Occipital lobe (tissue), 2 donors: ENCODE results near the gene RHOH. TPM values are rescaled to one million over a fixed set of nuclear protein-coding genes. Genes with fewer than 3 reads are reported as not detected.
"Not testable (repeated sequence)": the region's sequence is repeated elsewhere in the genome, so short reads cannot be mapped to it uniquely, and the experiment has no call there.

ENCODE experiments used
- DNase-seq: peaks from one replicate; lab custom pipeline; 2025; lab: John Stamatoyannopoulos, UW
- total RNA-seq: library from RNA; depleted of rRNA; stranded (reverse); fragments of >200 nt; gene quantifications from one replicate; pipeline ENCODE4 v1.2.3, GENCODE V29; 2014

RHOH gene
- total RNA-seq, 1 donor from 2014 or later: 0.94 TPM

DNA sequence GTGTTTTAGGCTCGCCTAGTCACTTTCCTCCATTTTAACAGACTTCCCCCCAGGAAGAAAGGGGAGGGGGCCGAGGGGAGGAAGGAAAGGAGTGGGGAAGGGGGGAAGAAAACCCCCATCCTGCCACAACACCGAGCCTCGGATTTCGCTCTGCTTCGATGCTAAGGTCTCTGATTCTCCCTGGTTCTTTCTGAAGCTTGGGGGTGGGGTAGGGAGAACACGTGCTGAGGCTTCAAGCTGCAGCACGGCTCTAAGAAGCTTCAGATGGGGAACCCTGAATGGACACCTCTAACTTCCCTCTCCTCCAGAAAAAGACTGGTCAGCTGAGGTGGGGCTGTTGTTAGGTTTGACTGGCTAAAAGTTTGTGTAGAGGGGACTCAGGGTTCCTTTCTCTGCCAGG is 61.8 kb downstream of the RHOH start:
- no peak for DNase-seq

DNA sequence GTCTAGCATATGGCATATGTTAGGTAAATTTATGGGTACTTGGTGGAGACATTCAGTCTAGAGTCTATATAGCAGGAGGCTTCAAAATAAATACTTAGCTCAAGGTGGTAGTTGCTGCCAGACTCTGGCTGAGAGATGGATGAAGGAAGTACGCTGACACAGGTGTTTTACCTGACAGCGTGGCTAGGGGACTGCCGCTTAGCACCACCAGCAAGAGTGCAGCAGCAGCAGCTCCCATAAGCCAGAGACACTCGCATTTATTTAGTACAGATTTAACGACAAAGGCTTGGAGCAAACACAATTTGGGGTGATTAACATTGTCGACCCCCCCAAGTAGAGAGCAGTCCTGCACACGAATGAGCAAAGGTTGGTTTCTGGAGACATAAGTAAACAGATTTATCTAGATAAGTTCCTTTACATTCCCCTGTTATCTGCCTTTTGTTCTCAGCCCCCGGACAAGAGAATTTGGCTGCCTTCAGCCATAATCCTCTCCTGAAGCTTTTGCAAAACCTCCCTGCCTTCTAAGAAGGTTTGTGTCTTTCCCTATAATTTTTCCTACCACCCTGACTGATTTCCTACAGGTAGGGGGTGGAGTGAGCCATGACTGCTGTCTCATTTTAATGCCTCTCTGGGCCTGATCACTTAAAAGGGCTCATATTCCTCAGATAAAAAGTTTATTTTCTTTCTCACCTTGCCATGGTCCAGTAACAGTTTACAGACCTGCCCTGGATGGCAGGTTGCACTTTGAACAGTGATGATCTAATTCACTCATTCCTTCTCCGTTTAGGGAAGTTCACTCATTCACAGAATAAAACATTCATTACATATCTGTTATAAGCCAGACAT is 64.6 kb downstream of the RHOH start:
- DNase-seq: no peak

DNA sequence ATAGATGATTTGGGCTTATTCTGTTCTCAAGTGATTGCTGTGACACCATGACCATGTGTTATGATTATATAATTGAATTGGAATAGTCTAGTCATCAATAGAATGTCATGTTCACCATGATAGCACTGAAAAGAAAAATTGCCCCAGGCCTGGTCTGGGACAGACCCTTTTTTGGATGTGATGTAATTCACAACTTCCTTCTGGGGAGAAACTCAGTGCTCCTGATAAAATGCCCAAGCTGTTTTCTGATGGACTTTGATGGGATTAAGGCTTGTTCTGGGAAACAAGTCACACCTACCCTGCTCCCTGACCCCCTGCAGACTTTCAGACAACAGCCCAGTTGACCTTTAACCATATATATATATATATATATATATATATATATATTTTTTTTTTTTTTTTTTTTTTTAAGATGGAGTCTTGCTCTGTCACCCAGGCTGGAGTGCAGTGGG is 65.3 kb downstream of the RHOH start:
- DNase-seq: no peak

DNA sequence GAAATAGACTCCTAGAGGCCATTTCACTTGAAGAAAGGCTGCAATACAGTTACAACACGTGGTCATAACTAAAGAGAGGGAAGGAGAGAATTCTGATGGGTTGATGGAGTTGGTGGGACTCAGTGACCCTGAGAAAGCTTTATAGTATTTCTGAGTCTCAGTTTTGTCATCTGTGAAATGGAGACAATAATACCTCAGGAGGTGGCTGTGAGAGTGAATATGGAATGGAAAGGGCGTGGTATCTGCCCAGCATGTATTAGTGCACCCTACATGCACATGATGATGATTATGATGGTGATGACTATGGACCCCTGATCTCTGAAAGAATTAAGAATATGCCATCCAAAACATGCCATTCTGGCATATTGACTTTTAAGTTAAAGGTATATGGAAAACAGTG is 66.0 kb downstream of the RHOH start:
- DNase-seq: no peak

DNA sequence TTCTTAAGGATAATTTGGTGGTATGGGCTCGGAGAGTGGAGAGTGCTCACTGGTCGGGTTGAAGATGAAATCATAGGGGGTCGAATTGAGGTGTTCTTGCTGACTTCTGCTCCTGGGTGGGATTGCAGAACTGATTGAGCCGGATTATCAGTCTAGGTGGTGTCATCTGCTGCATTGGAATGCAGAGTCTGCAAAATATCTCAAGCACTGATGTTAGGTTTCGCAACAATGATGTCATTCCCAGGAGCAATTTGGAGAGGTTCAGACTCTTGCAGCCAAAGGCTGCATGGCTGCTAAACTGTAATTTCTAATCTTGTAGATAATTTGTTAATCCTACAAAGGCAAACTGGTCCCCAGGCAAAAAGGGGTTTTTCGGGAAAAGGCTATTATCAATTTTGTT is 67.7 kb downstream of the RHOH start:
- DNase-seq: no peak

DNA sequence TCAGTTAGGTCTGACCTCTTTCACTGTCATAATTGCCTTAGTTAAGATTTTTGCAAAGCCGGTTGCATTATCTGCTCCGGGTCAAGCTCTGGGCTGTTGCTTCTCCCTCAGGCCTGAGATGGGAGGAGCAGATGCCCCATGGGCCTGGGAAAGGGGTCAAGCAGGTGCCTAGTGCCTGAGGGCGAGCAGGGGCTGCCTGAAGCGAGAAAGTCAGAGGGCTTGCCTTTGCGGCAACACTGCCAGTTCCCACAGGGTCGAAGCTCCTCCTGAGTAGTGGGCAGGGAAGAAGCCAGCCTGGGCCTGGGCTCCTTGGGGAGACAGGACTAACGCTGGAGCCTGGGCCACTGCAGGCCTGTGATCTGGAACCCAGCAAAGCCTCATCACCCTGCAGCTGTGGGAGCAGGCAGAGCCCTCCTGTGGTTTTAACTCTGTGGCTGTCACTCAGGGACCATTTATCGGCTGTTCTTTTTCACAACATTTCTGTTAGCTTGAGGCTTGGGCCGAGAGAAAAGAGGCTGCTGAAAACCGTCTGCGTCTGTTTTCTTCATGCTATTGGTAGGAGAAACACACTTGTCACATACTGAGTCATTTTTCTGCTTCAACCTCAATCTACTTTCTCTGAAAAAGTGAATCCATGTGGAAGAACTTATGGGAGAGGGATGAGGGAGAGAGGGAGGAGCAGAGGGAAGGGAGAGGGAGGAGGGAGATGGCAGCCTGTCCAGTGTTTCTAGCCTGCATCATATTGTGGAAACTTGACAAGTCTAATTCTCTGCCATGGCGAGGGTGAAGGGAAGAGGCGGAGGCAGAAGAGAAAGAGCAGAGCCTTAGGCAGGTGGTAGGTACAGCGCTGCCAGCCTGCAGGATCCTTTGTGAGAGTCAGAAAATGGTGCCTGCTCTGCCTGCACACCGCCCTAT is 68.4 kb downstream of the RHOH start:
- DNase-seq: no peak

DNA sequence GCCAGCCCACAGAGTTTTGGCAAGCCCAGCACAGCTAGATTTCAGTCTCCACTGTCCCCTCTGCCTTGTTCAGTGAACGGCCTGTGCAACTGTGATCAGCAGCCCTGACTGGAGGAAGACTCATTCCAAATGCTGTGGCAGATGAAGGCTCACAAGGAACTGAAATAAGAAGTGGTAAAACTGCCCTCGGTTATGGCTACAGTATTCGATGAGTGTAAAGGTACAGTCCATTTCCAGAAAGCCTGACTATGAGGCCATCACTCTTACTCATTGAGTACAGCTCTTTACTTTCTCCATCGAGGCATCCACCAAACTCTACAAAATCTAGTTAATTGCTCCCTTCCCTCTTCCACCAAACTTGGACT is 69.1 kb downstream of the RHOH start:
- DNase-seq: no peak

DNA sequence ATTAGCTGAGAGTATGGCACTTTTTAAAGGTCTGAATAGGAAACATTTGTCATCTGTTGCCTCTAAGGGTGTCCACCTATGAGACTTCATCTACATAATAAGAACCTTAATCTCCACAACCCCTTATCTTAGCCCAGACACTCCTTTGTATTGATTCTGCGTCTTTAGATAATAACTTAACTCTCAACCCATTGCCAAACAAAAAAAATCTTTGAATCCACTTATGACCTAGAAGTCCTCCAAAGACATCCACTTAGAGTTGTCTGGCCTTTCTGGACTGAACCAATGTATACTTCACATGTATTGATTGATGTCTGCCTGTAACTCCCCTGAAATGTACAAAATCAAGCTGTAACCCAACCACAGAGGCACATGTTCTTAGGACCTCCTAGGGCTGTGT is 72.3 kb downstream of the RHOH start:
- no peak for DNase-seq

DNA sequence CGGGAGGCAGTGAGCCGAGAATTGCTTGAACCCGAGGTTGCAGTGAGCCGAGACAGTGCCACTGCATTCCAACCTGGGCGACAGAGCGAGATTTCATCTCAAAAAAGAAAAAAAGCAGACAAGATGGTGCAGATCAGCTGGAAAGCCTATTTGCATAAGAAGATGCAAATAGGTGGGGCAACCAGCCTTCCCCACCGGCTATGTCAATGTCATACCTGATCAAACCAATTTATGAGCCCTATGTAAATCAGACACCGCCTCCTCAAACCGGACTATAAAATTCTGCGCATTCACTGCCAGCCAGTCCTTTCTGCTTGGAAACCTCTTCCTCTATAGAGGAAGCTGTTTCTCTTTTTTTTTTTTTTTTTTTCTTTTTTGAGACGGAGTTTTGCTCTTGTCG is 73.8 kb downstream of the RHOH start:
- DNase-seq: no peak

DNA sequence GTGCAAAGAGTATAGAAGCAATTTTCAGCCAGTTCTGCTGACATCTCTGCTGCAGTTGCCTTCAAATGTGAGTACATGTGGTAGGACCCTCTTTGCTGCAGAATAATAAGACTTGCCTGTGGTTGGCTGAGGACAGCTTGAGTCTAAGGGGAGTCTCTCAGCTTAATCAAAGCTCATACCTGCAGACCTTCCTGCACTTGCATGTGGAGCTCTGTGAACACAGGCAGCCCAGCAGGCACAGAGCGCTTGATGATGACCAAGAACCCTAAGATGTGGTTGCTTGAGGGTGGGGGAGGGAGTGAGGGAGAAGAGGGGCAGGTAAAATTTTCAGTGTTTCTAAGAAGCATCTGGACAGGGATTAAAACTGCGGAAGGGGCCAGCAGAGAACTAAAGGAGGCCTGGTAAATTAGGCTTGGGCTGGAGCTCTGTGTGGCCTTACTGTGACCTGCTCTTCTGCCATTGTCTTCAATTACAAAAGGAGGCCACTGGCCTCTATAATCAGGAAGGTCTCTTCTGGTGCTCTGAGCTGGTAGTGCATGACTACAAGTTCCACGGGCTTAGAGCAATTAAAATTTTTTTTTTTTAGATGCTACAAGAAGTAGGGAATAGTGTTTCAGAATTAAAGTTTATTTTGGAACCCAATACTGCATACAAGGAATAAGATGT is 78.4 kb downstream of the RHOH start:
- DNase-seq: no peak

DNA sequence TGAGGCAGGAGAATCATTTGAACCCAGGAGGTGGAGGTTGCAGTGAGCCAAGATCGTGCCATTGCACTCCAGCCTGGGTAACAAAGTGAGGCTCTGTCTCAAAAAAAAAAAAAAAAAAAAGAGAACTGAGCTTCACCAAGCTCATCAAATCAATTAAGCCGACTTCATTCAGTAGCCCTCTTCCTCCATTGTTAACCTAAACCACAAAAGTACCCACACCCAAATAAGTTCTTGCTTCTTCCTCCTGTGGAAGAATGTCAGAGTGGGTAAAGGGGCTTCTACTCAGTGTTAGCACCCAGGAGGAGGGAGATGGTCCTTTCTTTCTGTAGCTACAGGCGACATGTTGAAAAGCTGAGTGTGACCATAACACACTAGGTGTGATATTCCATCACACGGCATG is 79.7 kb downstream of the RHOH start:
- no peak for DNase-seq

DNA sequence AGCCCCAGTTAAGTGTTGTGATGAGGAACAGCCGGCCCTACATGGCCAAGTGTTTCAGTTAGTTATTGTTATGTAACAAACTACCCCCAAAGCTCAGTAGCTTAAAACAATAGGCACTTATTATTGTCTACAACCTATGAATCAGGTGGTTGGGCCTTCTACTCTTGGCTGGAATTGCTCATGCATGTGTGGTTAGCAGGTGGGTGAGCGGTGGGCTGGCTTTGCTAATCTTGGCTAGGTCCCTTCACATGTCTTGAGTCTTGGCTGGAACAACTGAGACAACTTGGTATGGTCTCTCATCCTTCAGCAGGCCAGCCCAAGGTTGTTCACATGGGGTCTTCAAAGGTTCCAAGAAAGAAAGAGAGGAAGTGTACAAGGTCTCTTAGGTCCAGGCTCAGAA is 83.8 kb downstream of the RHOH start:
- DNase-seq: no peak

DNA sequence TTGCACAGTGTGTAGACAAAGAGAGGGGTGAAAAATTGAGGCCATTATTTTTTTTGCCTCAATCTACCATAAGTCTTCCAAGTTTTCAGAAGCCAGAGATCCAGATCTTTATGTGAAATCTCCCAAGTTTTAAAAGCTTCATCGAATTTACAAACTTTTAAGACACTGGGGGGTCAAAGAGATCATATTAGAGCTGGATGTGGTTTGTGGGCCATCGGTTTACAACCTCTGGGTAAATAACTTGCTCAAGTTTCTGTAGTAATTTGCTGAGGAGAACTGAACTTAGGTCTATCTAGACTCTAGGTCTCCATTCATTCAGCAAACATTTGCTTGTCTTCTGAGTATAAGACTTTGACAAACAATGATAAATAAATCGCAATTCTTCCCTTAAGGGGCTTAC is 84.3 kb downstream of the RHOH start:
- no peak for DNase-seq

DNA sequence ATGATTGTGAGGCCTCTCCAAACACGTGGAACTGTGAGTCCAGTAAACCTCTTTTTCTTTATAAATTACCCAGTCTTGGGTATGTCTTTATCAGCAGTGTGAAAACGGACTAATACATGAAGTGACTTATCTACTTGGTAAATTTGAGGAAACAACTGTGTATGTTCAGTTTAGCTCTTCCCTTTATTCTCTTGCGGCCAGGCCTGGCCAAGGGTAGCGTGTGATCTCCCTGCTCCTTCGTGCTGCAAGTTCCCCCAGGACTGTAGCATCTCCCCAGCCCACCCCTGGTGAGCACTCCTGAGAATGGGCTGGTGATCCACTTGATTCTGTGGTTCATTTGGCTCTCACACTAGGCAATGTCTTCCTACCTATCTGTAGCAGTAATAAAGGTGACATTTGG is 85.1 kb downstream of the RHOH start:
- no peak for DNase-seq

DNA sequence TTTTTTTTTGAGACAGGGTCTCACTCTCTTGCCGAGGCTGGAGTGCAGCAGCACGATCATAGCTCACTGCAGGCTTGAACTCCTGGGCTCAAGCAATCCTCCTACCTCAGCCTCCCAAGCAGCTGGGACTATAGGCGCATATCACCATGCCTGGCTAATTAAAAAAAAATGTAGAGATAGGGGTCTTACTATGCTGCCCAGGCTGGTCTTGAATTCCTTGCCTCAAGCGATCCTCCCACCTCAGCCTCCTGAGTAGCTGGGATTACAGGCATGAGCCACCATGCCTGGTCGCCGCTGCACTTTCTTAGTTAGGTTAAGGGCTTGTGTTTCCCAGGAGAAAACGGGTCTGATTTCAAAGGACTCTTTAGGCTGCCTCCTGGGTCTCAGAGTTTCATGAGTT is 86.0 kb downstream of the RHOH start:
- DNase-seq: not testable (repeated sequence)

DNA sequence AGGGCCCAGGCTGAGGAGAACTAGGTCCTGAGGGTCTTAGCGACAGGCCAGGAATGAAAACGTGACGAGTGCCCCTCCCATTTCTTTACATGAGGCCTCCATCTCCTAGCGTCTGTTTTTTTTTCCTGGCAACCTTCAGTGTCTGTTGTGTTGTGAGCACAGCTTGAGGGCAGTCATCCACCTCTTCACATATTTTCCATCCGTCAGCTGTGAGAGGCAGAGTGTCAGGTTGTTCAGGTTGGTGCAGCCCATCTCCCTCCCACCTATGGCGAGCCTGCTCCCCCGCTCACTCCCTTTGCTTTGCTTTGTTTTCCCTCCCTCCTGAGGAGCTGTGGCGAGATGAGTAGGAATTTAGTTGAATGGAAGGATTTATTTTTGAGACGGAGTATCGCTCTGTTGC is 86.6 kb downstream of the RHOH start:
- no peak for DNase-seq

DNA sequence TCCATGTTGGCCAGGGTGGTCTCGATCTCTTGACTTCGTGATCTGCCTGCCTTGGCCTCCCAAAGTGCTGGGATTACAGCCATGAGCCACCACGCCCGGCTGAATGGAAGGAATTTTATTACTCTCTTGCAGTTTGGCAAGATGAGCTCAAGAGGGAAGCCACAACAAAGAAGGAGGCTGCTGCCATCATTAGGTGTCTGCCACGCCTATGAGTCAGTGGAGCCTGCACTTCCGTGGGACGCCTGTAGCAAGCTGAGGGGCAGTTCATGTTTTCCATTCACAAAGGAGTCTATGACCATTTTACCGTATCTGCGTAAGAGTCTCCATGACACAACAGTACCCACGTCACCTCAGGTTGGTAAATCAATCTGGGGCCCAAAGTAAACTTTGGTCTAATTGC is 87.1 kb downstream of the RHOH start:
- no peak for DNase-seq

DNA sequence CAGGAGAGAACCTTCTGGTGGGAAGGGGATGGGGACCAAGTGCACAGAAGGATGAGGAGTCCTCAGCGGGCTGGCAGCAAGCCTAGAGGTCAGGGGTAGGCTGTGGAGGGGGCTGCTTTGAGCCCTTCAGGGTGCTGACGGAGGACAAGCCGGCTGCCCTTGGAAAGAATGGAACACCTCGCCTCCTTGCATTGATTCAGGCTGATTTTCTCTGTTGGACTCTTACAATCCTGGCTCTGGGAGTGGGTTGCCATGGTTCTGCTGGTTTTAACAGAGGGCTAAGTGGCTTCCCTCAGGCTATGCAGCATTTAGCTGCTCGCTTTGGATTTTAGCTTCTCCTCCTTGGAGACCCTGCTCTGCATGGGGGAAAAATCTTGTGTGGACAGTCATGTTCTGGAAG is 88.9 kb downstream of the RHOH start:
- DNase-seq: no peak

DNA sequence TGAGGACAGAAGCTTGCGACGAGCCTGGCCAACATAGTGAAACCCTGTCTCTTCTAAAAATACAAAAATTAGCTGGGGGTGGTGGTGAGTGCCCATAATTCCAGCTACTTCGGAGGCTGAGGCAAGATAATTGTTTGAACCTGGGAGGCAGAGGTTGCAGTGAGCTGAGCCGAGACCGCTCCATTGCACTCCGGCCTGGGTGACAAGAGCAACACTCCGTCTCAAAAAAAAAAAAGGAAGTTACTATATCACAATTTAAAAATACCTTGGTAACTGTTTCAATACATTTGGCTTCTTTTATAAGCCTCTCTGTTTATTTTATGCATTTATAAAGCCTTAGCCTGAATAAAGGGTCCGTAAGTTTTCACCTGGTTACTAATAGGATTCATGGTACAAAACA is 91.7 kb downstream of the RHOH start:
- no peak for DNase-seq

DNA sequence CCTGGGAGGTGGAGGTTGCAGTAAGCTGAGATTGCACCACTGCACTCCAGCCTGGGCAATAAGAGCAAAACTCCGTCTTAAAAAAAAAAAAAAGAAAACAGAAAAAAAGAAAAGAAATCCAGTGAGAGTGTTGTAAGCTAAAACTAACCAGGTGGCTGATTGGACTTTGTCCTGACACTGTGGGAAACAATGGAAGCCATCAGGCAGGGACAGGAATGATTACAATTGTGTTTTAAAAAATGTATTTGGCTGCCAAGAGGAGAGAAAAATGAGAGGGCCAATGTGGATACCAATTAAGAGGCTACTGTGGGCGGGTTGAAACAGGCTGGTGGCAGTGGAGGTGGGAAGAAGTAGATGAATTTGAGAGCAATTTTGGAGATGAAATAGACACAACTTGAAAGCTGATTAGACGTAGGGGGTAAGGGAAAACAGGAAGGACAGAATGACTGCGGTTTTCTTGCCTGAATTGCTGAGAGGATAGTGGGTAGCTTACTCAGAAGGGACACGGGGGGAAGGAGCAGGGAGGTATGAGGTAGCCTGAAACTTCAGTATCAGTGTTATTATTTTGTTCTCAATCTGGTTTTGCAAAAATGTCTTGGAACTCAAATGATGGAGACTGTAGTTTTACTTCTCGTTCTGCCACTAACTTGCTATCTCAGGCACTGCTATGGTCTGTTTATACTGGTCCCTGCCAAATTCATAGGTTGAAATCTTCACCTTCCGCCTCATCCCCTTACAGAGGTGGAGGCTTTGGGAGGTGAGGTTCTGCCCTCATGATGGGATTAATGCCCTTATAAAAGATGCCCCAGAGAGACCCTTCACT is 92.7 kb downstream of the RHOH start:
- DNase-seq: no peak

DNA sequence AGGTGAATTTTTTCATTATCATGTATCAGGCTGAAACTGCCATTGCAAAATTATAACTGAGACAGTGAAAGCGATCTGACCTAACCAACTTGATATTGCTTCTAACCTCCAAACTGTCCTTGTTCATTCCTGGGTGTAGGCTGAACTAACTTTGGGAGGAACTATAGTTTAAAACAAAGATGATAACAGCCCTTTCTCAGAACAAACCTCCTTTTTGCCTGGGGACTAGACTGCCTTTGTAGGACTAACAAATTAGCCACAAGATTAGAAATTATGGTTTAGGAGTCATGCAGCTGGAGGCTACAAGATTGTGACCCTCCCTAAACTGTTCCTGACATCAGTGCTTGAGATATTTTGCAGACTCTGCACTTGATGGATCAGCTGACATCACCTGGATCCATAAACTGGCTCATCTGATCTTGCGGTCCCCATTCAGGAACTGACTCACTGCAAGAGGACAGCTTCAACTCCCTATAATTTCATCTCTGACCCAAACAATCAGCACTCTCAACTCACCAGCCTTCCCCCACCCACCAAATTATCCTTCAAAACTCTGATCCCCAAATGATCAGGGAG is 93.9 kb downstream of the RHOH start:
- DNase-seq: not testable (repeated sequence)
